IMR-90 (cell line): ENCODE results near the gene CBFA2T3. TPM values are rescaled to one million over a fixed set of nuclear protein-coding genes. Genes with fewer than 3 reads are reported as not detected.

Source experiments
- ATAC-seq: fragments of 200-7000 bp; cut with Tn5 transposase; 2 replicates; pipeline ENCODE4 v1.9.1; 2020; ENCODE audit warnings: low read depth, mild to moderate bottlenecking, moderate library complexity
- BruUV-seq: library from RNA; stranded (reverse); fragments of 400-500 nt; replicated peaks from 2 replicates; lab custom pipeline; 2021; lab: Mats Ljungman, UMichigan
- CTCF ChIA-PET: fragments of 300-600 bp; formaldehyde crosslinking; extraction: SDS; loops from one replicate; lab custom pipeline; 2021; ENCODE audit warnings: antibody characterized with exemption; lab: Yijun Ruan, JAX
- POLR2A ChIA-PET: fragments of 300-600 bp; sonication (Branson Sonifier 250); formaldehyde crosslinking; loops from one replicate; lab custom pipeline; 2022; ENCODE audit warnings: antibody characterized with exemption; ENCODE audit not compliant: unreplicated experiment; lab: Charles Lee
- DNase-seq: peaks from one replicate; pipeline ENCODE4 v3.0.0; 2013
- H2AFZ ChIP-seq: replicated peaks from 2 replicates; pipeline ENCODE3; 2013; ENCODE audit warnings: low read length, mild to moderate bottlenecking; ENCODE audit not compliant: poor library complexity
- H2AK5ac ChIP-seq: 2 replicates; pipeline ENCODE4 v1.6.1; 2013; ENCODE audit warnings: low read depth, low read length, inconsistent platforms
- H2AK9ac ChIP-seq: replicated peaks from 2 replicates; pipeline ENCODE3; 2013; ENCODE audit warnings: mild to moderate bottlenecking, low read depth, low read length, moderate library complexity; ENCODE audit not compliant: poor library complexity
- H2BK120ac ChIP-seq: 2 replicates; pipeline ENCODE4 v1.6.1; 2013; ENCODE audit warnings: low read depth, low read length, inconsistent platforms
- H2BK15ac ChIP-seq: 3 replicates; pipeline ENCODE4 v1.6.1; 2013; ENCODE audit warnings: low read depth, low read length, inconsistent platforms
- H2BK20ac ChIP-seq: 2 replicates; pipeline ENCODE4 v1.6.1; 2013; ENCODE audit warnings: low read depth, mild to moderate bottlenecking, inconsistent platforms, low read length, moderate library complexity
- H2BK5ac ChIP-seq: 2 replicates; pipeline ENCODE4 v1.6.1; 2013; ENCODE audit warnings: mild to moderate bottlenecking, low read depth, low read length, inconsistent platforms; ENCODE audit not compliant: poor library complexity, severe bottlenecking
- H3K14ac ChIP-seq: replicated peaks from 2 replicates; pipeline ENCODE4 v1.6.1; 2013; ENCODE audit warnings: low read depth, low read length, inconsistent platforms
- H3K18ac ChIP-seq: 2 replicates; pipeline ENCODE4 v1.6.1; 2013; ENCODE audit warnings: low read depth, low read length, control low read depth
- H3K23ac ChIP-seq: 2 replicates; pipeline ENCODE4 v1.6.1; 2013; ENCODE audit warnings: low read depth, low read length, inconsistent platforms
- H3K27ac ChIP-seq: 2 replicates; pipeline ENCODE4 v1.5.1; 2013; ENCODE audit warnings: mild to moderate bottlenecking, control low read depth, low read length; ENCODE audit not compliant: insufficient read depth
- H3K27me3 ChIP-seq: 2 replicates; pipeline ENCODE4 v1.6.1; 2013; ENCODE audit warnings: low read length; ENCODE audit not compliant: control insufficient read depth, insufficient read depth
- H3K36me3 ChIP-seq: 2 replicates; pipeline ENCODE4 v1.6.1; 2013; ENCODE audit warnings: low read length, mixed read lengths; ENCODE audit not compliant: control insufficient read depth, insufficient read depth
- H3K4ac ChIP-seq: 2 replicates; pipeline ENCODE4 v1.6.1; 2013; ENCODE audit warnings: low read depth, low read length, inconsistent platforms
- H3K4me1 ChIP-seq: 2 replicates; pipeline ENCODE4 v1.6.1; 2013; ENCODE audit warnings: low read length, mixed read lengths; ENCODE audit not compliant: control insufficient read depth, insufficient read depth
- H3K4me2 ChIP-seq: 2 replicates; pipeline ENCODE4 v1.6.1; 2013; ENCODE audit warnings: low read depth, mild to moderate bottlenecking, control low read depth, low read length, moderate library complexity
- H3K4me3 ChIP-seq: 2 replicates; pipeline ENCODE4 v1.5.1; 2013; ENCODE audit warnings: low read depth, mild to moderate bottlenecking, control low read depth, low read length, moderate library complexity; ENCODE audit not compliant: insufficient read depth
- H3K56ac ChIP-seq: 2 replicates; pipeline ENCODE4 v1.6.1; 2013; ENCODE audit warnings: low read length, inconsistent platforms; ENCODE audit not compliant: insufficient read depth; ENCODE audit errors: extremely low read depth
- H3K79me1 ChIP-seq, 2 experiments: 2 replicates each; pipeline ENCODE4 v1.6.1; 2013; ENCODE audit warnings: low read length in 2 of 2, inconsistent platforms in 1 of 2, low read depth in 1 of 2
- H3K9ac ChIP-seq: 2 replicates; pipeline ENCODE4 v1.6.1; 2013; ENCODE audit warnings: low read depth, low read length, control low read depth
- H3K9me1 ChIP-seq: 2 replicates; pipeline ENCODE4 v1.6.1; 2013; ENCODE audit warnings: low read length, inconsistent platforms; ENCODE audit not compliant: insufficient read depth
- H3K9me3 ChIP-seq: 2 replicates; pipeline ENCODE4 v1.6.1; 2013; ENCODE audit warnings: low read length; ENCODE audit not compliant: control insufficient read depth, insufficient read depth
- H4K20me1 ChIP-seq: 2 replicates; pipeline ENCODE4 v1.6.1; 2013; ENCODE audit warnings: low read length, inconsistent platforms; ENCODE audit not compliant: insufficient read depth
- H4K5ac ChIP-seq: 2 replicates; pipeline ENCODE4 v1.6.1; 2013; ENCODE audit warnings: mild to moderate bottlenecking, low read depth, low read length, control low read depth
- H4K8ac ChIP-seq, 2 experiments: 2 replicates each; pipeline ENCODE4 v1.6.1; 2013; ENCODE audit warnings: low read depth in 2 of 2, low read length in 2 of 2, control low read depth in 1 of 2, inconsistent platforms in 1 of 2
- H4K91ac ChIP-seq: 2 replicates; pipeline ENCODE4 v1.6.1; 2013; ENCODE audit warnings: low read depth, low read length, inconsistent platforms; ENCODE audit not compliant: insufficient read depth
- BHLHE40 ChIP-seq: fragments of 150-350 bp; IDR thresholded peaks from 2 replicates; pipeline ENCODE4 v1.6.1; 2016; ENCODE audit warnings: mild to moderate bottlenecking, low read depth, low read length
- CEBPB ChIP-seq: IDR thresholded peaks from 2 replicates; pipeline ENCODE4 v1.6.1; 2012; ENCODE audit warnings: low read depth, low read length, improper control_type of control experiment
- CHD1 ChIP-seq: IDR thresholded peaks from 2 replicates; pipeline ENCODE4 v1.6.1; 2012; ENCODE audit warnings: low read depth, low read length, improper control_type of control experiment
- FOS ChIP-seq: fragments of 150-350 bp; IDR thresholded peaks from 2 replicates; pipeline ENCODE4 v1.6.1; 2016; ENCODE audit warnings: low read depth, low read length
- MXI1 ChIP-seq: IDR thresholded peaks from 2 replicates; pipeline ENCODE4 v1.6.1; 2012; ENCODE audit warnings: low read depth, mild to moderate bottlenecking, low read length, moderate library complexity, borderline replicate concordance
- NFE2L2 ChIP-seq: fragments of 150-350 bp; IDR thresholded peaks from 2 replicates; pipeline ENCODE4 v1.6.1; 2016; ENCODE audit warnings: low read depth, mild to moderate bottlenecking, low read length
- POLR2A ChIP-seq: IDR thresholded peaks from 2 replicates; pipeline ENCODE4 v1.6.1; 2012; ENCODE audit warnings: mild to moderate bottlenecking, low read depth, low read length
- RAD21 ChIP-seq: IDR thresholded peaks from 2 replicates; pipeline ENCODE4 v1.6.1; 2012; ENCODE audit warnings: low read length, improper control_type of control experiment
- RCOR1 ChIP-seq: IDR thresholded peaks from 2 replicates; pipeline ENCODE4 v1.6.1; 2012; ENCODE audit warnings: mild to moderate bottlenecking, low read length, improper control_type of control experiment; ENCODE audit not compliant: insufficient replicate concordance
- RFX5 ChIP-seq: IDR thresholded peaks from 2 replicates; pipeline ENCODE4 v1.8.0; 2012; ENCODE audit warnings: low read depth, mild to moderate bottlenecking, low read length, moderate library complexity
- SMC3 ChIP-seq: fragments of 150-350 bp; IDR thresholded peaks from 2 replicates; pipeline ENCODE4 v1.6.1; 2016; ENCODE audit warnings: low read depth, mild to moderate bottlenecking, antibody characterized with exemption, low read length, moderate library complexity
- WGBS, 2 experiments: methylation state at CpG; one replicate each; pipeline versions ENCODE4 v1.1.5 to v1.1.7; 2013; ENCODE audit warnings: missing lambda C conversion rate in 2 of 2; ENCODE audit not compliant: insufficient read length in 1 of 2; ENCODE audit errors: extremely low coverage in 2 of 2; 5-methylcytosine and 5-hydroxymethylcytosine counted together
- dilution Hi-C: fragments of 300-500 bp; cut with HindIII; formaldehyde crosslinking; loops from one replicate; pipeline ENCODE4 v1.14.3; 2018; ENCODE audit warnings: low sequenced_read_pairs; ENCODE audit not compliant: unreplicated experiment
- in situ Hi-C: fragments of 300-500 bp; cut with MboI; formaldehyde crosslinking; loops from 3 replicates; pipeline ENCODE4 v1.14.3; 2019; ENCODE audit warnings: low sequenced_read_pairs, inconsistent platforms, mixed read lengths
- intact Hi-C: fragments of 100-400 bp; cut with micrococcal nuclease; formaldehyde crosslinking; loops from 2 replicates; pipeline ENCODE4 v1.10.0; 2022
- polyA plus RNA-seq, 3 experiments: library from polyadenylated mRNA; depleted of rRNA; stranded (reverse); fragments of >200 nt; gene quantifications; 2 replicates each; pipeline ENCODE4 v1.2.3, GENCODE V29; 2012; ENCODE audit warnings: low replicate concordance in 1 of 3
- total RNA-seq: library from RNA; depleted of rRNA; stranded (reverse); fragments of >200 nt; gene quantifications from 2 replicates; pipeline ENCODE4 v1.2.3, GENCODE V29; 2012
- TF ChIP-seq, protein P1 (sequence below): conservative IDR thresholded peaks from 2 replicates; pipeline ENCODE4 v1.5.1; 2012; ENCODE audit warnings: mild to moderate bottlenecking, low read depth, low read length, improper control_type of control experiment
- TF ChIP-seq, protein P2 (sequence below): fragments of 150-350 bp; IDR thresholded peaks from 2 replicates; pipeline ENCODE4 v1.6.1; 2016; ENCODE audit warnings: low read depth, mild to moderate bottlenecking, low read length, moderate library complexity, borderline replicate concordance
- TF ChIP-seq, protein P3 (sequence below): fragments of 150-350 bp; IDR thresholded peaks from 2 replicates; pipeline ENCODE4 v1.6.1; 2017; ENCODE audit warnings: mild to moderate bottlenecking, antibody characterized with exemption, low read length, low read depth

CBFA2T3 gene
- total and polyA plus RNA-seq, 2 of the 4 experiments (the other 2 are of a cell fraction), result not detected

DNA sequence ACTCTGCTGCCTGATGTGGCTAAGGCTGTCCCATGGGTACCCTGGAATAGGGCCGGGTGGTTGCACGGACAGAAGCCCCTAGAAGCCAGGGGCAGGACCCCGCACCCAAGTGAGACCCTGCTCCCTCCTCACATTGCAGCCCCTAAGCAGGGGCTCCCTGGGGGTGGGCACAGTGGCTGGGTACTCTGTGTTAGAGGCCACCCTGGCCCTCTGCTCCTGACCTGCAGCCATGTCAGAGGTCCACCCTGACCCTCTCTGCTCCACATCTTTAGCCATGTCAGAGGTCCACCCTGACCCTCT is 2.1 kb downstream of the CBFA2T3 start:
- Histone ChIP-seq H3K4me3 (no peak overlapping the region), H3K4me2 (no peak overlapping the region), H3K4me1 (no peaks in the 10 kb centered on the region), H2BK20ac (no peak overlapping the region), H3K14ac (no peak overlapping the region), H3K9ac (no peak overlapping the region), H2BK5ac (no peak overlapping the region), H3K9me1 (no peaks in the 10 kb centered on the region), H3K4ac (no peak overlapping the region), H2AK9ac (no peak overlapping the region), H4K5ac (no peak overlapping the region), H3K9me3 (no peaks in the 10 kb centered on the region), H2AK5ac (no peak overlapping the region), H3K79me1 (no peaks in the 10 kb centered on the region), H3K56ac (no peak overlapping the region), H3K36me3 (no peaks in the 10 kb centered on the region), H2BK15ac (no peak overlapping the region), H3K27ac (no peak overlapping the region), H3K23ac (no peak overlapping the region), H4K8ac (no peak overlapping the region), H4K20me1 (no peaks in the 10 kb centered on the region), H2BK120ac (no peak overlapping the region), H3K27me3 (peaks cover 58% of the 10 kb centered on the region), H2AFZ (no peak overlapping the region), H3K18ac (no peak overlapping the region), H4K91ac (no peak overlapping the region)
- TF ChIP-seq SMC3 (no peak), RCOR1 (no peak), BHLHE40 (no peak), POLR2A (no peak), MXI1 (no peak), RFX5 (no peak), FOS (no peak), CHD1 (no peak), RAD21 (no peak), NFE2L2 (no peak), CEBPB (no peak)
- TF ChIP-seq, protein P1, sequence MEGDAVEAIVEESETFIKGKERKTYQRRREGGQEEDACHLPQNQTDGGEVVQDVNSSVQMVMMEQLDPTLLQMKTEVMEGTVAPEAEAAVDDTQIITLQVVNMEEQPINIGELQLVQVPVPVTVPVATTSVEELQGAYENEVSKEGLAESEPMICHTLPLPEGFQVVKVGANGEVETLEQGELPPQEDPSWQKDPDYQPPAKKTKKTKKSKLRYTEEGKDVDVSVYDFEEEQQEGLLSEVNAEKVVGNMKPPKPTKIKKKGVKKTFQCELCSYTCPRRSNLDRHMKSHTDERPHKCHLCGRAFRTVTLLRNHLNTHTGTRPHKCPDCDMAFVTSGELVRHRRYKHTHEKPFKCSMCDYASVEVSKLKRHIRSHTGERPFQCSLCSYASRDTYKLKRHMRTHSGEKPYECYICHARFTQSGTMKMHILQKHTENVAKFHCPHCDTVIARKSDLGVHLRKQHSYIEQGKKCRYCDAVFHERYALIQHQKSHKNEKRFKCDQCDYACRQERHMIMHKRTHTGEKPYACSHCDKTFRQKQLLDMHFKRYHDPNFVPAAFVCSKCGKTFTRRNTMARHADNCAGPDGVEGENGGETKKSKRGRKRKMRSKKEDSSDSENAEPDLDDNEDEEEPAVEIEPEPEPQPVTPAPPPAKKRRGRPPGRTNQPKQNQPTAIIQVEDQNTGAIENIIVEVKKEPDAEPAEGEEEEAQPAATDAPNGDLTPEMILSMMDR, result no peak
- TF ChIP-seq, protein P2, sequence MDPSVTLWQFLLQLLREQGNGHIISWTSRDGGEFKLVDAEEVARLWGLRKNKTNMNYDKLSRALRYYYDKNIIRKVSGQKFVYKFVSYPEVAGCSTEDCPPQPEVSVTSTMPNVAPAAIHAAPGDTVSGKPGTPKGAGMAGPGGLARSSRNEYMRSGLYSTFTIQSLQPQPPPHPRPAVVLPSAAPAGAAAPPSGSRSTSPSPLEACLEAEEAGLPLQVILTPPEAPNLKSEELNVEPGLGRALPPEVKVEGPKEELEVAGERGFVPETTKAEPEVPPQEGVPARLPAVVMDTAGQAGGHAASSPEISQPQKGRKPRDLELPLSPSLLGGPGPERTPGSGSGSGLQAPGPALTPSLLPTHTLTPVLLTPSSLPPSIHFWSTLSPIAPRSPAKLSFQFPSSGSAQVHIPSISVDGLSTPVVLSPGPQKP, result no peak
- TF ChIP-seq, protein P3, sequence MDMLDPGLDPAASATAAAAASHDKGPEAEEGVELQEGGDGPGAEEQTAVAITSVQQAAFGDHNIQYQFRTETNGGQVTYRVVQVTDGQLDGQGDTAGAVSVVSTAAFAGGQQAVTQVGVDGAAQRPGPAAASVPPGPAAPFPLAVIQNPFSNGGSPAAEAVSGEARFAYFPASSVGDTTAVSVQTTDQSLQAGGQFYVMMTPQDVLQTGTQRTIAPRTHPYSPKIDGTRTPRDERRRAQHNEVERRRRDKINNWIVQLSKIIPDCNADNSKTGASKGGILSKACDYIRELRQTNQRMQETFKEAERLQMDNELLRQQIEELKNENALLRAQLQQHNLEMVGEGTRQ, result no peak
- intact Hi-C loops (no loop called here), in situ Hi-C loops (no loop called here), dilution Hi-C loops (no loop called here)
- POLR2A ChIA-PET, result no interaction called here
- CTCF ChIA-PET, result no interaction called here
- no peak for DNase-seq
- BruUV-seq, result no TSS peak
- no CpG with 5 or more reads among the region's 3 CpGs for whole genome bisulfite sequencing, 2 experiments
- no peak for ATAC-seq
